GM12874 (cell line): ENCODE data around the gene RAB1A.
A peak's percentile ranks its signal among the peaks of the same experiment; 100 is the strongest.

Experiments used
- TF ChIP-seq, protein P1 (sequence below): IDR thresholded peaks from 2 replicates; pipeline ENCODE4 v1.5.1; 2011; ENCODE audit warnings: low read depth, mild to moderate bottlenecking, control low read depth, low read length, moderate library complexity; ENCODE audit not compliant: insufficient read depth

Gene RAB1A

DNA sequence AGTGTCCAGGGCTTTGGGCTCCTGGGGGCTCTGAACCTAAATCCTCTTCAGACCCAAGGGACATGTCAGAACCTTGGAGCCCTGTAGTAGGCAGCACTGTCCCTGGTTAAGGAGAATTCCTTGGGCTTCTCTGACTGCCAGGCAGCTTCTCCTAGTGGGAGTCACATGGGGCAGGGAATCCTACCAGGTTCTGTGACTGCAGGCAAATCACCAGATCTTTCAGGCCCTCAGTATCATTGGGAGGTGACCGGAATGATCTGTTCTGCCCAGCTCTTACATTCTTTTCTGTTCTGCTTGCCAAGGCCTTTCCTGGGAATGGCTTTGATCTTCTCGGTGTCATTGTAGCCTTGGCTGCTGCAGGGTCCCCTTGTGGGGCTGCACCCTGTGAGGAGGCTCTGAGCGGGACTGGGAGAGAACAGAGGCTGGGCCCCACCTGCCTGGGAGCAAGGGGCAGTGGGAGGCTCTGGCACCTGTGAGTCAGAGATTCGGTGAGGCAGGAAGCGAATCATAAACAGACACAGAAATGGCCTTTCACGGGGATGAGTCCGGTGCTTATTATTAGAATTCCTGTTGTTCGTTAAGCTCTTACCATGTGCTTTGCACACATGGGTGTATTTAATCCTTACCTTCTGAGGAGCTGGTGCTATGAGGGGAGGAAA, 59.6 kb downstream of the RAB1A start:
- TF ChIP-seq, protein P1, sequence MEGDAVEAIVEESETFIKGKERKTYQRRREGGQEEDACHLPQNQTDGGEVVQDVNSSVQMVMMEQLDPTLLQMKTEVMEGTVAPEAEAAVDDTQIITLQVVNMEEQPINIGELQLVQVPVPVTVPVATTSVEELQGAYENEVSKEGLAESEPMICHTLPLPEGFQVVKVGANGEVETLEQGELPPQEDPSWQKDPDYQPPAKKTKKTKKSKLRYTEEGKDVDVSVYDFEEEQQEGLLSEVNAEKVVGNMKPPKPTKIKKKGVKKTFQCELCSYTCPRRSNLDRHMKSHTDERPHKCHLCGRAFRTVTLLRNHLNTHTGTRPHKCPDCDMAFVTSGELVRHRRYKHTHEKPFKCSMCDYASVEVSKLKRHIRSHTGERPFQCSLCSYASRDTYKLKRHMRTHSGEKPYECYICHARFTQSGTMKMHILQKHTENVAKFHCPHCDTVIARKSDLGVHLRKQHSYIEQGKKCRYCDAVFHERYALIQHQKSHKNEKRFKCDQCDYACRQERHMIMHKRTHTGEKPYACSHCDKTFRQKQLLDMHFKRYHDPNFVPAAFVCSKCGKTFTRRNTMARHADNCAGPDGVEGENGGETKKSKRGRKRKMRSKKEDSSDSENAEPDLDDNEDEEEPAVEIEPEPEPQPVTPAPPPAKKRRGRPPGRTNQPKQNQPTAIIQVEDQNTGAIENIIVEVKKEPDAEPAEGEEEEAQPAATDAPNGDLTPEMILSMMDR, result no peak

DNA sequence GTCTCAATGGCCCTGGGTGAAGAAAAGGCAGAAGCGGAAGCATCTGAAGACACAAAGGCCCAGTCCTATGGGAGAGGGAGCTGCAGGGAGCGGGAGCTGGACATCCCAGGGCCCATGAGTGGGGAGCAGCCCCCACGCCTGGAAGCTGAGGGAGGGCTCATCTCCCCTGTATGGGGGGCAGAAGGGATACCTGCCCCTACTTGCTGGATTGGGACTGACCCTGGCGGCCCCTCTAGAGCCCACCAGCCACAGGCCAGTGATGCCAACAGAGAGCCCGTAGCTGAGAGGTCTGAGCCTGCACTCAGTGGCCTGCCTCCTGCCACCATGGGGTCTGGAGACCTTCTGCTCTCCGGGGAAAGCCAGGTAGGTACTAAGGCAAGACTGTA, 60.5 kb downstream of the RAB1A start:
- TF ChIP-seq, protein P1, result no peak

DNA sequence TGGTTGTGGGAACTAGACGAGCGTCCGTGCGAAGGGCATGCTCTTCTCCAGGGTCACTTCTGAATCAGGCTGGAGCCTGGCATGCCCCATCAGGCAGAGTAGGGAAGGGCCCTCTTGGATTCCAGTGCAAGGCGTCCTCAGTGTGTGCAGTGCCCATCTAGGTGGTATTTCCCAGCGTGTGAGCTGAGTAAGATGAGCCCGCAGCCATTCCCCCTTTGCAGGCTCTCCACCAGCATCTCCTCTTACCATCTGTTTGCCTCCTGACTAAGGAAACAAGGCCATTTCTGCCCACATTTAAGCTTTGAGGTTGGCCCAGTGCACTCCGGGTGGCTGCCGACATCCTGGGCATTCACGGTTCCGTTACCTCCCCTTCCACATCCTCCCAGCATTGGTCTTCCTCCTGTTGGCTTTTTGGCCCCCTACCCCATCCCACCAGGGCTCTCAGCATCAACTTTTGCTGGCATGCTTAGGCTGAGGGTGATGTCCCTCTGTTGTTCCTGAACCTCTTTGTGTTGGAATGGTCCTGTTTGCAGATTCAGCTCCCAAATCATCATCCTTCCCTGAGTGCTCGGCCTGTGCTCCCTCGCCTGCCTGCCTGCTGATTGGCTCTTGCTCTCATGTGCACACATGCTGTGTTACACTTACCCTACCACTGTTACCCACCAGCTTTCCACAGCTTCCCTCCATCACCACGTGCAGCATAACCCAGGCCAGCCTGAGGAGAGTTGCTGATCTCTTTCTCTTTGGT, 61.9 kb downstream of the RAB1A start:
- TF ChIP-seq, protein P1, result no peak

DNA sequence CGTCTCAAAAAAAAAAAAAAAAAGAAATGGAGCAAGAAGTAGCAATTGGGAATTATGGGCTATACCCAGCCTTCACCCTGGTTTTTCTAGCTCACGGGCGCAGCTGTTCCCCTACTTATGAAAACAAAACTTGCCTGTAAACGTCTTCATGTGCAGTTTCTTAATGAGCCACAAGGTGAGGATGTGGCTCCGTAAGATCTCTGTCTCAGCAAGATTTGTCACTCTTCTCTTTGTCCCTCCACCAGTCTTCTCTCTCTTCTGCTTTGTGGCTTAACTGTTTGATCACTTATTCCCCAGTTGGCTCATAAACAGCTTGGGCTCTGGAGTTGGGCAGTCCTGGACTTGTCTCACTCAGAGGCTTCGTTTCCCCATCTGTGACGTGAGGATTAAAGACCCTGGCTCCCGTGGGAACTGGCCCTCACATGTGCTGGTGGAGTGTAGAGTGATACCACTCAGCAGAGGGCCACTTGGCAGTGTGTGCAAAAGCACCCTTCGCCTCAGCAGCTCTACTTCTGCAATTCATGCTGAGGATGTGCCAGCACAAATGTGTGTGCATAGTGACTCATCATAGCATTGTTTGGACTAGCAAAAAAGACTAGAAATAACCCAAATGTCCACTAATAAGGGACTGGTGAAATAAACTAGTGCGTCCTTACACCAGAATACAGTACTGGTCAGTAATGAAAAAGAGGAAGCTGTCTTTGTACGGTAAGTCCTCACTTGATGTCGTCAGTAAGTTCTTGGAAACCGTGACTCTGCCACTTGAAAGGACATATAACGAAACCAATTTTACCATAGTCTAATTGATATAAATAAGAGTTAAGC, 65.0 kb downstream of the RAB1A start:
- TF ChIP-seq, protein P1, result peak; percentile 91

DNA sequence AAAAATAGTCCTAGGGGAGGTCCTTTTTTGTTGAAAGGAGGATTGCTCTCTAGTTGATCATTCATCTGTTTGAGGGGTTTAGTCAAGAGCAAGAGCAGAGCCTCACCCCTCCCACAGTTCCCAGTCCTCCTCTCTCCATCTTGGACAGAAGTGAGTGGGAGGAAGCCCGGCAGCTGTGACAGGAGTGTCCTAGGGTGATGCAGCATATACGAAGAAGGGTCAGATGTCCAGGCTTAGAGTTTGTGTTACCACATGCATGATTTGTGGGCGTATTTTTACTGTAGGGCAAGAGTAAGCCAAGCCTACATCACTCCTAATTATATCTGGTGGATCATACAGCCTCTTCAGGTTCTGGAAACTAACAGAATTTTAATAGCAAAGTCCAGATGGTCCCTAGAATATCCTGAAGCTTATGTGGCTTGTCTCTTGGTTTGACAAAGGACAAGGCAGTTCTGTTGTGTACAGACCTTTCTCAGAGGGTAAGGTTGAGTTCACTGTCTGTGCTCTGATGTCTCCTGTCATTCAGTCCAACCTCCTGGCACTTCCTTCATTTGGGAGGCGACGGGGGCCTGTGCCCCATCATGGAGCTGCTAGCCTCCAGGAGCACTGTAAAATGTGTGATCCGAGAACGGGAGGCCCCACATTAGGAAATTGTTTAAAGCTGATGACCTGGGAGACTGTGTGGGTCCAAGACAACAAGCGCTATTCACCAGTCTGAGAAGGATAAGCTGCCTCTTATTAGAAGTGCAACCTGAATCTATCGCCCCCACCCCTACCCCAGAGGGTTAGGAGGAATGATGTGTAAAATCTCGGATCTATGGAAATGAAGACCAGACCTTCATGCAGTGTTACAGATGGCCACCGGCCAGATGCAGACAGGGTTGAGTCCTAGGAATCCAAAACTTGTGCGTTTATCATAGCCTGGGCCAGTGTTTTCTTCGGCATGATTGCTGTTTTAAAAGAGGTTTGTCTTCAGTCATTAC, 66.8 kb downstream of the RAB1A start:
- TF ChIP-seq, protein P1, result no peak

DNA sequence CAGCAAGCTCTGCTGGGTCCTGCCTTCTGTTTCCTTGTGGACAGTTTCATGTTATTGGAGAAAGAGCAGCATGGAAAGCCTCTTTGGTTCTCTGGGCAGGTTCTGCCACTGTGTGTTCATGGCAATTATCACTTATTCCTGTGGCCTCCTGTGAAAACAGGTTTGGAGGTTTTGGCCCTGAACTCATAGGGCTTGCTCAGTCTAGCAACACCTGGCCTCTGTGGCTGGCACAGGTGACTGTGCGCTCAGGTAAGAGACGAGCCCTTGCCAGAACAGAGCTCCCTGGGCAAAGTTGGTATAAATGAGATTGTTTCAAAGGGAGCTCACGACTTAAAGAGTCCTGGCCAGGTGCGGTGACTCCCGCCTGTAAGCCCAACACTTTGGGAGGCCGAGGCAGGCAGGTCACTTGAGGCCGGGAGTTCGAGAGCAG, 68.0 kb downstream of the RAB1A start:
- TF ChIP-seq, protein P1, result no peak
